Mesenteric fat pad (tissue), 1 donor: ENCODE results near the gene CASP8AP2. TPM values are rescaled to one million over a fixed set of nuclear protein-coding genes. Genes with fewer than 3 reads are reported as not detected.
"Not testable (repeated sequence)": the region's sequence is repeated elsewhere in the genome, so short reads cannot be mapped to it uniquely, and the experiment has no call there.

ENCODE experiments used
- DNase-seq: peaks from one replicate; pipeline ENCODE4 v3.0.0-alpha.2; 2020; ENCODE audit warnings: low spot score
- total RNA-seq: library from RNA; stranded (reverse); fragmentation: NEBNext Ultra II Directional; extraction: Animal tissue kit (Norgen Biotek cat#: 25700); gene quantifications from one replicate; pipeline ENCODE4 v1.2.1, GENCODE V29; 2021
- donor health status: DM: yes; HTN: yes; CAD: no.

CASP8AP2 gene
- total RNA-seq, 1 donor from 2014 or later, result 12.4 TPM

GRCh38 chr6:89887452-89888137 is 57.9 kb downstream of the CASP8AP2 start:
- DNase-seq, result no peak

- no peak for DNase-seq
Measured at GRCh38 chr6:89888138-89888514, 58.4 kb downstream of the CASP8AP2 start.

- no peak for DNase-seq
Measured at GRCh38 chr6:89888871-89889270, 59.2 kb downstream of the CASP8AP2 start.

GRCh38 chr6:89890845-89891528 is 61.3 kb downstream of the CASP8AP2 start:
- not testable (repeated sequence) for DNase-seq

- DNase-seq, result not testable (repeated sequence)
Measured at GRCh38 chr6:89892577-89892976, 62.9 kb downstream of the CASP8AP2 start.

- DNase-seq, result no peak
Measured at GRCh38 chr6:89894169-89894568, 64.5 kb downstream of the CASP8AP2 start, which contains the start of gene GJA10. Gene GJA10, plus strand, starts transcription at chr6:89894469. Its CDS starts 0 bp downstream, at chr6:89894469.

GRCh38 chr6:89895276-89895874 is 65.7 kb downstream of the CASP8AP2 start:
- DNase-seq, result no peak

GRCh38 chr6:89910001-89910901 is 80.6 kb downstream of the CASP8AP2 start:
- DNase-seq, result not testable (repeated sequence)

GRCh38 chr6:89910902-89911240 is 81.2 kb downstream of the CASP8AP2 start:
- no peak for DNase-seq

GRCh38 chr6:89916136-89916920 is 86.6 kb downstream of the CASP8AP2 start:
- DNase-seq, result no peak

GRCh38 chr6:89917216-89917615 is 87.5 kb downstream of the CASP8AP2 start:
- DNase-seq, result no peak

- no peak for DNase-seq
Measured at GRCh38 chr6:89917801-89918366, 88.2 kb downstream of the CASP8AP2 start.

Other genes with a start within 250 kb of the CASP8AP2 start
- 25.9 TPM for gene LYRM2, start 191.1 kb upstream of the CASP8AP2 start, total RNA-seq
- 33.8 TPM for gene MDN1, start 10.1 kb upstream of the CASP8AP2 start, total RNA-seq
- not detected for gene GJA10, start 64.6 kb downstream of the CASP8AP2 start, total RNA-seq